PC-9 (cell line): ENCODE results near the gene PATJ.

Source experiments
- EZH2 ChIP-seq: fragments of 200-600 bp; sonication (generic); IDR thresholded peaks from 2 replicates; pipeline ENCODE4 v1.8.0; 2017; ENCODE audit warnings: antibody characterized with exemption, low read depth
- TF ChIP-seq, protein P1 (sequence below): fragments of 200-600 bp; sonication (generic); conservative IDR thresholded peaks from 2 replicates; pipeline ENCODE4 v1.6.1; 2017; ENCODE audit warnings: mixed run types, antibody characterized with exemption, mild to moderate bottlenecking, moderate library complexity

DNA sequence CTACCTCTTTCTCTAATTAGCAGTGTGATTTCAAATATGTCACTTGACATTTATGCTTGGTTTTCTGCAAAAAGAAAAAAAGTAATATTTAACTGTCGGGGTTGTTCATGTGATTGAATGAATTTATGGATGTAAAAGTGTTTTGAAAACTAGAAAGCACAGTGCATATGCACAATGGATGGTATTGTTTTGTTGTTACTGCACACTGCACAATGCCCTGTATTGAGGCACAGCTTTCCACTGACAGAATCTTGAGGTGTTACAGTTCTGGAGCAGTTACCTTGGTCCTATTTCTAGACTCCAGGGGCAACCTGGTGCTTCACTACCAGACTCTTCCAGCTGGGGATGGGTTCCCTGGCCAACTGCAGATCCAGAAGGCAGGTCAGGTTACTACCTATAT, 335.5 kb downstream of the PATJ start:
- TF ChIP-seq, protein P1, sequence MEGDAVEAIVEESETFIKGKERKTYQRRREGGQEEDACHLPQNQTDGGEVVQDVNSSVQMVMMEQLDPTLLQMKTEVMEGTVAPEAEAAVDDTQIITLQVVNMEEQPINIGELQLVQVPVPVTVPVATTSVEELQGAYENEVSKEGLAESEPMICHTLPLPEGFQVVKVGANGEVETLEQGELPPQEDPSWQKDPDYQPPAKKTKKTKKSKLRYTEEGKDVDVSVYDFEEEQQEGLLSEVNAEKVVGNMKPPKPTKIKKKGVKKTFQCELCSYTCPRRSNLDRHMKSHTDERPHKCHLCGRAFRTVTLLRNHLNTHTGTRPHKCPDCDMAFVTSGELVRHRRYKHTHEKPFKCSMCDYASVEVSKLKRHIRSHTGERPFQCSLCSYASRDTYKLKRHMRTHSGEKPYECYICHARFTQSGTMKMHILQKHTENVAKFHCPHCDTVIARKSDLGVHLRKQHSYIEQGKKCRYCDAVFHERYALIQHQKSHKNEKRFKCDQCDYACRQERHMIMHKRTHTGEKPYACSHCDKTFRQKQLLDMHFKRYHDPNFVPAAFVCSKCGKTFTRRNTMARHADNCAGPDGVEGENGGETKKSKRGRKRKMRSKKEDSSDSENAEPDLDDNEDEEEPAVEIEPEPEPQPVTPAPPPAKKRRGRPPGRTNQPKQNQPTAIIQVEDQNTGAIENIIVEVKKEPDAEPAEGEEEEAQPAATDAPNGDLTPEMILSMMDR = no peak
- no peak for TF ChIP-seq EZH2
